ENCODE data around the gene GRB14. TPM values are rescaled to one million over a fixed set of nuclear protein-coding genes. Genes with fewer than 3 reads are reported as not detected.

Gene GRB14
- total RNA-seq, 2 experiments from 2014 or later, result not detected

DNA sequence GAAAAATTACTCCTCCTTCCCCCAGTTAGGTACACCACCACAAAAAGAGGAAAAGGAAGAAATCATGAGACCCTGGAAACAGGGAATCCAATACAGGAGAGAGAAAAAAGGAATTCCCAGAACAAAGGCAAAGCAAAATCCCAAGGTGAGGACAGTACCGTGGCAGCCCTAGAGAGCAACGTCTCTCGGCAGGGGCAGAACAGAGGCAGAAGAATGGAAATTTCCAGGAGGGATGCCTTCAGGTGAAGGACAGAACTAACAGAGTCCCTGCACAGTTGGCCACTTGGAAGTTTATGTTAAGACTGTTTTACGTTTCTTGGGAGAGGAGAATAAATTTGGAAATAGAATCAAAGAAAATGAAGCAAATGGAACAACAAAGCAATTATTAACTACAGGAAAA, 27.7 kb downstream of the GRB14 start:
- Histone ChIP-seq H4K20me1 (ENCODE audit: insufficient read depth, low read length) (no peaks in the 10 kb centered on the region), H3K4me1 (ENCODE audit: insufficient read depth, low read length, poor library complexity, severe bottlenecking) (no peaks in the 10 kb centered on the region), H3K4me2 (ENCODE audit: low read length) (no peak overlapping the region), H3K27ac (ENCODE audit: low read depth, low read length, poor library complexity, severe bottlenecking) (no peak overlapping the region), H3K9me2 (ENCODE audit: insufficient read depth, low read length) (no peaks in the 10 kb centered on the region), H3K79me2 (ENCODE audit: insufficient read depth, low read depth, low read length) (no peaks in the 10 kb centered on the region), H3K4me3 (ENCODE audit: low read depth, low read length, poor library complexity, severe bottlenecking) (no peak overlapping the region), H3K36me3 (ENCODE audit: insufficient read depth, low read length) (no peaks in the 10 kb centered on the region), H3K9me3 (ENCODE audit: low read length) (no peaks in the 10 kb centered on the region), H2AFZ (ENCODE audit: low read length) (no peak overlapping the region)
- intact Hi-C loops (cut with micrococcal nuclease; ENCODE audit: unreplicated experiment), result no loop called here
- BruUV-seq (replicated peaks), result no TSS peak
- ChIA-PET CTCF (ENCODE audit: unreplicated experiment) (no interaction called here), POLR2A (no interaction called here)
- no peak for DNase-seq (ENCODE audit: low spot score)
- no peak for TF ChIP-seq EZH2phosphoT487 (IDR thresholded peaks at IDR 0.05; ENCODE audit: borderline replicate concordance, low read depth, low read length)
- TF ChIP-seq, protein P1, sequence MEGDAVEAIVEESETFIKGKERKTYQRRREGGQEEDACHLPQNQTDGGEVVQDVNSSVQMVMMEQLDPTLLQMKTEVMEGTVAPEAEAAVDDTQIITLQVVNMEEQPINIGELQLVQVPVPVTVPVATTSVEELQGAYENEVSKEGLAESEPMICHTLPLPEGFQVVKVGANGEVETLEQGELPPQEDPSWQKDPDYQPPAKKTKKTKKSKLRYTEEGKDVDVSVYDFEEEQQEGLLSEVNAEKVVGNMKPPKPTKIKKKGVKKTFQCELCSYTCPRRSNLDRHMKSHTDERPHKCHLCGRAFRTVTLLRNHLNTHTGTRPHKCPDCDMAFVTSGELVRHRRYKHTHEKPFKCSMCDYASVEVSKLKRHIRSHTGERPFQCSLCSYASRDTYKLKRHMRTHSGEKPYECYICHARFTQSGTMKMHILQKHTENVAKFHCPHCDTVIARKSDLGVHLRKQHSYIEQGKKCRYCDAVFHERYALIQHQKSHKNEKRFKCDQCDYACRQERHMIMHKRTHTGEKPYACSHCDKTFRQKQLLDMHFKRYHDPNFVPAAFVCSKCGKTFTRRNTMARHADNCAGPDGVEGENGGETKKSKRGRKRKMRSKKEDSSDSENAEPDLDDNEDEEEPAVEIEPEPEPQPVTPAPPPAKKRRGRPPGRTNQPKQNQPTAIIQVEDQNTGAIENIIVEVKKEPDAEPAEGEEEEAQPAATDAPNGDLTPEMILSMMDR (conservative IDR thresholded peaks at IDR 0.05; ENCODE audit: low read length), result no peak

DNA sequence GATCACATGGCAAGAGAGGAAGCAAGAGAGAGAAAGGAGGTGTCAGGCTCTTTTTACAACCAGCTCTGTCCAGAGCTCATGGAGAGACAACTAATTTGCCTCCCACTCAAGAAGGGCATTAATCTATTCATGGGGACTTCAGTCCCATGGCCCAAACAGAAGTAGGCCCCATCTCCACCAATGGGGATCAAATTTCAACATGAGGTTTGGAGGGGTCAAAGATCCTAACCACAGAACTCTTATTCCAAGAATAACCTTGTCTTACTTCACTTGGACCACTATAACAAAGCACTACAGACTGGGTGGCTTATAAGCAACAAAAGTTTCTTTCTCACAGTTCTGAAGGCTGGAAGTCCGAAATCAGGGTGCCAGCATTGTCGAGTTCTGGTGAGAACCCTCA, 31.8 kb downstream of the GRB14 start:
- Histone ChIP-seq H3K4me1 (ENCODE audit: insufficient read depth, low read length, poor library complexity, severe bottlenecking) (no peaks in the 10 kb centered on the region), H4K20me1 (ENCODE audit: insufficient read depth, low read length) (no peaks in the 10 kb centered on the region), H3K4me2 (ENCODE audit: low read length) (no peak overlapping the region), H3K36me3 (ENCODE audit: insufficient read depth, low read length) (no peaks in the 10 kb centered on the region), H3K4me3 (ENCODE audit: low read depth, low read length, poor library complexity, severe bottlenecking) (no peak overlapping the region), H3K27ac (ENCODE audit: low read depth, low read length, poor library complexity, severe bottlenecking) (no peak overlapping the region), H3K79me2 (ENCODE audit: insufficient read depth, low read depth, low read length) (no peaks in the 10 kb centered on the region), H2AFZ (ENCODE audit: low read length) (no peak overlapping the region), H3K9me3 (ENCODE audit: low read length) (no peaks in the 10 kb centered on the region), H3K9me2 (ENCODE audit: insufficient read depth, low read length) (no peaks in the 10 kb centered on the region)
- DNase-seq (ENCODE audit: low spot score), result no peak
- intact Hi-C loops (cut with micrococcal nuclease; ENCODE audit: unreplicated experiment), result no loop called here
- BruUV-seq (replicated peaks), result no TSS peak
- POLR2A ChIA-PET, result interaction anchor here (0.6 kb wide), 1 partner anchor 1197 kb away, joined by 3 read pairs; no protein-coding TSS in a partner anchor
- TF ChIP-seq, protein P1 (conservative IDR thresholded peaks at IDR 0.05; ENCODE audit: low read length), result no peak
- TF ChIP-seq EZH2phosphoT487 (IDR thresholded peaks at IDR 0.05; ENCODE audit: borderline replicate concordance, low read depth, low read length), result no peak
- CTCF ChIA-PET (ENCODE audit: unreplicated experiment), result no interaction called here

DNA sequence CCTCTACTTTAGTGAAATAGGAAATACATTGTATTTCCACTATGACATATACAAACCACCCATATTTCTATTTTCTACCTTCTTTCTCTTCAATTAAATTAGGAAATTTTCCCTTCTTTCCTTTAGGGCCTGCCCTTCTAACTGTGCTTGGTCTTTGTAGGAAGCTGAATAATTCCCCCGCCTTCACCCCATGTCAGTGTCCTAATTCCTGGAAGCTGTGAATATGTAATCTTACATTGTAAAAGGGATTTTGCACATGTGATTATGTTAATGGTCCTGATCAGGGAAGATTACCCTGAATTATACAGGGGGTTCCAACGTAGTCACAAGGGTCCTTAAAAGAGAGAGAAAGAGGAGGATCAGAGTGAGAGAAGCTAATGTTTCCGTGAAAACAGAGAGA, 40.2 kb downstream of the GRB14 start:
- intact Hi-C loops (cut with micrococcal nuclease; ENCODE audit: unreplicated experiment), result no loop called here
- Histone ChIP-seq H3K9me2 (ENCODE audit: insufficient read depth, low read length) (no peaks in the 10 kb centered on the region), H3K27ac (ENCODE audit: low read depth, low read length, poor library complexity, severe bottlenecking) (no peak overlapping the region), H2AFZ (ENCODE audit: low read length) (no peak overlapping the region), H3K9me3 (ENCODE audit: low read length) (no peaks in the 10 kb centered on the region), H3K4me1 (ENCODE audit: insufficient read depth, low read length, poor library complexity, severe bottlenecking) (no peaks in the 10 kb centered on the region), H3K79me2 (ENCODE audit: insufficient read depth, low read depth, low read length) (no peaks in the 10 kb centered on the region), H3K36me3 (ENCODE audit: insufficient read depth, low read length) (no peaks in the 10 kb centered on the region), H3K4me3 (ENCODE audit: low read depth, low read length, poor library complexity, severe bottlenecking) (no peak overlapping the region), H3K4me2 (ENCODE audit: low read length) (no peak overlapping the region), H4K20me1 (ENCODE audit: insufficient read depth, low read length) (no peaks in the 10 kb centered on the region)
- no TSS peak for BruUV-seq (replicated peaks)
- DNase-seq (ENCODE audit: low spot score), result no peak
- POLR2A ChIA-PET, result no interaction called here
- CTCF ChIA-PET (ENCODE audit: unreplicated experiment), result no interaction called here
- TF ChIP-seq, protein P1 (conservative IDR thresholded peaks at IDR 0.05; ENCODE audit: low read length), result no peak
- TF ChIP-seq EZH2phosphoT487 (IDR thresholded peaks at IDR 0.05; ENCODE audit: borderline replicate concordance, low read depth, low read length), result no peak
